ENCODE results near the gene CD44. TPM values are rescaled to one million over a fixed set of nuclear protein-coding genes. Genes with fewer than 3 reads are reported as not detected.

CD44 gene
- polyA plus RNA-seq, 1 donor from 2014 or later = 0.77 TPM

DNA sequence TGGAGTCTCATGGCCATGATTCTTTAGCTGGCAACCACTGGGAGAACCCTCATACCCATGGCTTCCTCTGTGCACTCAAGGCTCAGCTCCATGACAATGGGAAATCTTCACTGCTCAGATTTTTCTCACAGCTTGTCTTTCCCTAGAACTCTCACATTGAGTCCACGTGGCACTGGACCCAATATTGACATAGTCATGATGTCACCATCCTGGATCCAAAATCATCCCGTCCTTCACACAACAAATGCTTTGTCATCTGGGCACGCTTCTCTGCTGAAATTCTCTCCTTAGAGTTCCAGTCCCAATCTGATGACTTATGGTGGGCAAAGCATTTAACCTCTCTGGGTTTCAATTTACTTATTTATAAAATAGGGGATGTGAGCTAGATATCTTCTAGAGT, 37.7 kb upstream of the CD44 start:
- Histone ChIP-seq H3K27ac (ENCODE audit: low read length) (no peak overlapping the region), H3K9me2 (ENCODE audit: insufficient read depth, low read length) (no peaks in the 10 kb centered on the region), H3K27me3 (ENCODE audit: insufficient read depth, low read depth, low read length) (no peaks in the 10 kb centered on the region), H3K36me3 (ENCODE audit: insufficient read depth, low read length) (no peaks in the 10 kb centered on the region), H3F3A (ENCODE audit: insufficient read depth, low read length, poor library complexity, severe bottlenecking) (no peaks in the 10 kb centered on the region), H3K9me3 (ENCODE audit: low read length) (no peaks in the 10 kb centered on the region), H3K4me2 (ENCODE audit: low read length) (no peak overlapping the region), H3K4me3 (ENCODE audit: low read length) (no peak overlapping the region), H2AFZ (ENCODE audit: low read depth, low read length) (no peak overlapping the region), H3K9ac (ENCODE audit: low read length) (no peak overlapping the region), H3K79me2 (replicated peaks; ENCODE audit: insufficient read depth, low read length) (no peaks in the 10 kb centered on the region), H4K20me1 (ENCODE audit: insufficient read depth) (no peaks in the 10 kb centered on the region)
- TF ChIP-seq, protein P1, sequence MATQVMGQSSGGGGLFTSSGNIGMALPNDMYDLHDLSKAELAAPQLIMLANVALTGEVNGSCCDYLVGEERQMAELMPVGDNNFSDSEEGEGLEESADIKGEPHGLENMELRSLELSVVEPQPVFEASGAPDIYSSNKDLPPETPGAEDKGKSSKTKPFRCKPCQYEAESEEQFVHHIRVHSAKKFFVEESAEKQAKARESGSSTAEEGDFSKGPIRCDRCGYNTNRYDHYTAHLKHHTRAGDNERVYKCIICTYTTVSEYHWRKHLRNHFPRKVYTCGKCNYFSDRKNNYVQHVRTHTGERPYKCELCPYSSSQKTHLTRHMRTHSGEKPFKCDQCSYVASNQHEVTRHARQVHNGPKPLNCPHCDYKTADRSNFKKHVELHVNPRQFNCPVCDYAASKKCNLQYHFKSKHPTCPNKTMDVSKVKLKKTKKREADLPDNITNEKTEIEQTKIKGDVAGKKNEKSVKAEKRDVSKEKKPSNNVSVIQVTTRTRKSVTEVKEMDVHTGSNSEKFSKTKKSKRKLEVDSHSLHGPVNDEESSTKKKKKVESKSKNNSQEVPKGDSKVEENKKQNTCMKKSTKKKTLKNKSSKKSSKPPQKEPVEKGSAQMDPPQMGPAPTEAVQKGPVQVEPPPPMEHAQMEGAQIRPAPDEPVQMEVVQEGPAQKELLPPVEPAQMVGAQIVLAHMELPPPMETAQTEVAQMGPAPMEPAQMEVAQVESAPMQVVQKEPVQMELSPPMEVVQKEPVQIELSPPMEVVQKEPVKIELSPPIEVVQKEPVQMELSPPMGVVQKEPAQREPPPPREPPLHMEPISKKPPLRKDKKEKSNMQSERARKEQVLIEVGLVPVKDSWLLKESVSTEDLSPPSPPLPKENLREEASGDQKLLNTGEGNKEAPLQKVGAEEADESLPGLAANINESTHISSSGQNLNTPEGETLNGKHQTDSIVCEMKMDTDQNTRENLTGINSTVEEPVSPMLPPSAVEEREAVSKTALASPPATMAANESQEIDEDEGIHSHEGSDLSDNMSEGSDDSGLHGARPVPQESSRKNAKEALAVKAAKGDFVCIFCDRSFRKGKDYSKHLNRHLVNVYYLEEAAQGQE (IDR thresholded peaks at IDR 0.05; ENCODE audit: borderline replicate concordance) = no peak
- TF ChIP-seq, protein P2, sequence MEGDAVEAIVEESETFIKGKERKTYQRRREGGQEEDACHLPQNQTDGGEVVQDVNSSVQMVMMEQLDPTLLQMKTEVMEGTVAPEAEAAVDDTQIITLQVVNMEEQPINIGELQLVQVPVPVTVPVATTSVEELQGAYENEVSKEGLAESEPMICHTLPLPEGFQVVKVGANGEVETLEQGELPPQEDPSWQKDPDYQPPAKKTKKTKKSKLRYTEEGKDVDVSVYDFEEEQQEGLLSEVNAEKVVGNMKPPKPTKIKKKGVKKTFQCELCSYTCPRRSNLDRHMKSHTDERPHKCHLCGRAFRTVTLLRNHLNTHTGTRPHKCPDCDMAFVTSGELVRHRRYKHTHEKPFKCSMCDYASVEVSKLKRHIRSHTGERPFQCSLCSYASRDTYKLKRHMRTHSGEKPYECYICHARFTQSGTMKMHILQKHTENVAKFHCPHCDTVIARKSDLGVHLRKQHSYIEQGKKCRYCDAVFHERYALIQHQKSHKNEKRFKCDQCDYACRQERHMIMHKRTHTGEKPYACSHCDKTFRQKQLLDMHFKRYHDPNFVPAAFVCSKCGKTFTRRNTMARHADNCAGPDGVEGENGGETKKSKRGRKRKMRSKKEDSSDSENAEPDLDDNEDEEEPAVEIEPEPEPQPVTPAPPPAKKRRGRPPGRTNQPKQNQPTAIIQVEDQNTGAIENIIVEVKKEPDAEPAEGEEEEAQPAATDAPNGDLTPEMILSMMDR (IDR thresholded peaks at IDR 0.05; ENCODE audit: poor library complexity, severe bottlenecking) = no peak
- TF ChIP-seq RAD21 (conservative IDR thresholded peaks at IDR 0.05) = no peak
- TF ChIP-seq POLR2AphosphoS5 (IDR thresholded peaks at IDR 0.05) = no peak
- no peak for TF ChIP-seq EZH2 (IDR thresholded peaks at IDR 0.05; ENCODE audit: borderline replicate concordance, insufficient read depth, low read length, poor library complexity, severe bottlenecking)
- TF ChIP-seq SMC3 (conservative IDR thresholded peaks at IDR 0.05; ENCODE audit: poor library complexity) = no peak
- no peak for TF ChIP-seq MXI1 (conservative IDR thresholded peaks at IDR 0.05; ENCODE audit: poor library complexity, severe bottlenecking)
- no peak for TF ChIP-seq TAF1 (IDR thresholded peaks at IDR 0.05; ENCODE audit: low read depth)
- TF ChIP-seq EP300 (conservative IDR thresholded peaks at IDR 0.05; ENCODE audit: poor library complexity, severe bottlenecking) = no peak

DNA sequence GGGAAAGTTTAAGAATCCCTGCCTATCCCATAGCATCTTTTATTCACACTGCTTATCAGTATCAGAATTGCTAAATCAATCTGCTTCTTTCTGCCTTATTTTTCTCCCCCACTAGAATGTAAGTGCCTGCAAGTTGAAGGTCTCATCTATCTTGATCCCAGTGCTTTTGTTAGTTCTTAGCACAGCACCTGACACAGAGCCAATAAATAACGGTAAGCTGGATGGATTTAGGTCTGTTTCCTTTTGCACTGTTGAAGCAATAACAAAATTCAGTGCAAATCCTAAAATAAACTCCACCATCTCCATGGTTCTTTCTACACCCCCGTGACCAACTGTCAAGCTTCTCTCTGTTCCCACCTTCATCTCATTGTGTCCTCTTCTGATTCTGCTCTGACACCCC, 36.7 kb upstream of the CD44 start:
- Histone ChIP-seq H3K4me3 (ENCODE audit: low read length) (no peak overlapping the region), H3K4me2 (ENCODE audit: low read length) (no peak overlapping the region), H3F3A (ENCODE audit: insufficient read depth, low read length, poor library complexity, severe bottlenecking) (no peaks in the 10 kb centered on the region), H3K9me3 (ENCODE audit: low read length) (no peaks in the 10 kb centered on the region), H4K20me1 (ENCODE audit: insufficient read depth) (no peaks in the 10 kb centered on the region), H2AFZ (ENCODE audit: low read depth, low read length) (no peak overlapping the region), H3K27ac (ENCODE audit: low read length) (no peak overlapping the region), H3K9me2 (ENCODE audit: insufficient read depth, low read length) (no peaks in the 10 kb centered on the region), H3K79me2 (replicated peaks; ENCODE audit: insufficient read depth, low read length) (no peaks in the 10 kb centered on the region), H3K36me3 (ENCODE audit: insufficient read depth, low read length) (no peaks in the 10 kb centered on the region), H3K27me3 (ENCODE audit: insufficient read depth, low read depth, low read length) (no peaks in the 10 kb centered on the region), H3K9ac (ENCODE audit: low read length) (no peak overlapping the region)
- TF ChIP-seq RAD21 (conservative IDR thresholded peaks at IDR 0.05) (no peak), MXI1 (conservative IDR thresholded peaks at IDR 0.05; ENCODE audit: poor library complexity, severe bottlenecking) (no peak), SMC3 (conservative IDR thresholded peaks at IDR 0.05; ENCODE audit: poor library complexity) (no peak), EZH2 (IDR thresholded peaks at IDR 0.05; ENCODE audit: borderline replicate concordance, insufficient read depth, low read length, poor library complexity, severe bottlenecking) (no peak)
